Left cardiac atrium (tissue), 4 donors: ENCODE data around the gene TSPAN33. TPM values are rescaled to one million over a fixed set of nuclear protein-coding genes. Genes with fewer than 3 reads are reported as not detected.
A peak's percentile ranks its signal among the peaks of the same experiment; 100 is the strongest.
"Not testable (repeated sequence)": the region's sequence is repeated elsewhere in the genome, so short reads cannot be mapped to it uniquely, and the experiment has no call there.

ENCODE experiments used
- ATAC-seq, 2 donors: fragments of 200-7000 bp; cut with Tn5 transposase; one replicate each; pipeline ENCODE4 v1.9.1; 2020; ENCODE audit warnings: mild to moderate bottlenecking in 2 of 2, moderate library complexity in 2 of 2
- DNase-seq: peaks from one replicate; pipeline ENCODE4 v3.0.0-alpha.2; 2020
- intact Hi-C, 2 donors: fragments of 100-400 bp; cut with DNase I; formaldehyde crosslinking; loops; one replicate each; pipeline versions ENCODE4 v1.14.1 to v1.15.1; 2022 to 2023
- long read RNA-seq: library from polyadenylated mRNA; unstranded; transcript quantifications from one replicate; pipeline ENCODE4 v2.0.0, GENCODE V29; 2021
- total RNA-seq, 2 donors: library from RNA; stranded (reverse); fragmentation: NEBNext Ultra II Directional; extraction: Animal tissue kit (Norgen Biotek cat#: 25700); gene quantifications; one replicate each; pipeline ENCODE4 v1.2.1, GENCODE V29; 2021
- donor health status: DM: no; HTN: yes; CAD: no.
- donor health status: DM: no; HTN: yes; CAD: no; lungs with severe emphysema.
- donor health status: DM: yes; HTN: yes; CAD: no.
- donor health status: Dilated cardiomyopathy.

Gene TSPAN33, protein sequence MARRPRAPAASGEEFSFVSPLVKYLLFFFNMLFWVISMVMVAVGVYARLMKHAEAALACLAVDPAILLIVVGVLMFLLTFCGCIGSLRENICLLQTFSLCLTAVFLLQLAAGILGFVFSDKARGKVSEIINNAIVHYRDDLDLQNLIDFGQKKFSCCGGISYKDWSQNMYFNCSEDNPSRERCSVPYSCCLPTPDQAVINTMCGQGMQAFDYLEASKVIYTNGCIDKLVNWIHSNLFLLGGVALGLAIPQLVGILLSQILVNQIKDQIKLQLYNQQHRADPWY
- 10 to 100 TPM; 10.9 to 12.3 TPM for total RNA-seq
- long read RNA-seq, partial matches to known transcripts: 0 of 2 reads
- long read RNA-seq, other reads (novel, unspliced or antisense): 0 of 2 reads

DNA sequence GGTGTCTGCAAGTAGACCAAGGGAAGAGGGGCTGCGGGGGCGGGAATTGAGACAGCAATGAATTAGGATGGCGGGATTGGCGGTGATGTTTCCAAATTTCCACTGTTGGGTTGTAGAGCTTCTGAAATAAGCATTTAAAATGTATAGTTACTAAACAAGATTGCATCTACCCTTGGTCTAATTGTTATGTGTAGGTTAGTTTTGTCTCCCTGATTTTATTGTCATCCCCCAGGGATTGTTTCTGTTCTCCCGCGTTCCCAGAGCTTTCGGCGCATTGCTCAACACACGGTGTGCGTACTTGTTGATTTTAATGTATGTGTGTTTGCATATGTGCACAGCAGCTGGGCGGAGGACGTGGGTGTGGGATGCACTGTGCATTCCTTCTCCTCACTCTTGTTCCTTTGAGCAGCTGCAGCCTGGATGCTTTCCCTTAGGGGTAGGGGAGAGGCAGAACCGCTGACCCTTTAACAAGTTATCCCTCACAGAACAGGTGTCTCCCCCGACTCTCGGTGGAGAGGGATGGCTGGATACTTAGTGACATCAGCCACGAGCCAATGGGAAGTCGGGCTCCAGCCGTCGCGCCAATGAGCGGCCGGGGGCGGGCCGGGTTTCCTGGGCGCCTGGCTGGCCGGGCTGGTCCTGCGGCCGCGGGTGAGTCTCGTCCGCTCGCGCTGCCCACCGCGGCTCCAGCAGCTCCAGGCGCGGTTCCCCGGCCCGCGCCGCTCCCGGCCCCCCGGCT lies at the start of gene TSPAN33:
TSPAN33 (plus strand) TSS at position 613 of the 739 bp plus-strand sequence. CDS start 274 bp downstream, outside the sequence.
- DNase-seq (peak; percentile 82), ATAC-seq (peak; percentile 93 to 97)
- intact Hi-C loops: no loop called here

DNA sequence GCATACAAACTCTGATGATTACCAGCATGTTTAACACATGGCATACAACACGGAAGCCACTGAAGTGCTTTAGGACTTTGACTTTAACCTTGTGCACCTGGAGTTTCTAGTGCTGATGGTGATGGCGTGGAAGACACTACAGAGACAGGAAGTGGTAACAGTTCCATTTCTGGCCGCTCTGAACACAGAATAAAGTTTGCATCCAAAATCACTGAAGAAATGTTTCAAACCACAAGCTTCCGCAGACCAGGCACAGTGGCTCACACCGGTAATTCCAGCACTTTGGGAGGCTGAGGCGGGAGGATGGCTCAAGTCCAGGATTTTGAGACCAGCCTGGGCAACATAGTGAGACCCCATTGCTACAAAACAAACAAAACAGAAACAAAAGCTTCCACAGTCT lies 49.2 kb upstream of the TSPAN33 start:
- intact Hi-C loops: no loop called here
- DNase-seq (no peak), ATAC-seq (no peak)

DNA sequence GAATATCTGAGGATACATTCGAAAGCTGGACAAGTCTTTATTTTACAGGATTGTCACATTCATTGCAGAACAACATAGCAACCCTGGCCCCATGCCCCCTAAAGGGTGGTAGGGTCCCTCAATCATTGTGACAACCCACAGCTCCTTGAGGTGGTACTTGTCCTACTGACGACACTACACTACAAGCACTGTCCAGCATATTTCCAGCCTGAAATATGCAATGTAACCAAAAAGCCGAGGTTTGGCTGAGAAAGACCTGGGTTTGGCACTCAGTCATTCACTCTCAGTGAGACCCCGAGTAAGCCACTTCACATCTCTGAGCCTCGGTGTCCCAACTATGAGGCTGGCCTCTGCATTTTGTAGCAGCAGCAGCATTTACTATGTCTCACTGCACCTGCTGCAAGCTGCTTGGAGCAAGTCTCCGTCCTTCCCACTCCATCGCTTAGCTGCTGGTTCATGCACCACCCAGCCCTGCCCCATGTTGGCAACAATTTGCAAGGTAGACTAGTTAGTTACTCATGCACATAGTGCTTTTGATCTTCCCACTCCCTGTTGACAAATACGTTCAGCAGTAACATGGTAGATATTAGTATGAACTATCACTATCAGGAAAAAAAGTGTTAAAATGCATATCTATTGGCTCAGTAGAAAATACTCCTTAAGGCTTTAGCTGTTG lies 46.0 kb upstream of the TSPAN33 start:
- DNase-seq (no peak), ATAC-seq (no peak)
- intact Hi-C loops: no loop called here

DNA sequence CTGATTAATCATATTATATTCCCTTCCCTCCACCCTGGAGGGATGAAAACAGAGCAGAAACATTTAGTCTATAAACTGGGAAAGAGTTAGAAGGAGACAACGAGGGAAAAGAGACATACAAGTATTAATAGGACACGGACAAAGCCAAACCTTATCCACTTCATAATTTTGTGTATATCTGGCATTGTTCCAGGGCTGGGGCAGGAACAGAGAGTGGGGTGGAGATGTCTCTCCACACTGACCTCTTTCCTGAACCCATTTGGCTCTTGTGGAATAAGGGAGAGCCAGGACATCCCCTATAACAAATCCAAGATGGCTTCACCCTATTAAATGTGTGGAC lies 43.7 kb upstream of the TSPAN33 start:
- intact Hi-C loops: no loop called here
- no peak for DNase-seq
- ATAC-seq: no peak

DNA sequence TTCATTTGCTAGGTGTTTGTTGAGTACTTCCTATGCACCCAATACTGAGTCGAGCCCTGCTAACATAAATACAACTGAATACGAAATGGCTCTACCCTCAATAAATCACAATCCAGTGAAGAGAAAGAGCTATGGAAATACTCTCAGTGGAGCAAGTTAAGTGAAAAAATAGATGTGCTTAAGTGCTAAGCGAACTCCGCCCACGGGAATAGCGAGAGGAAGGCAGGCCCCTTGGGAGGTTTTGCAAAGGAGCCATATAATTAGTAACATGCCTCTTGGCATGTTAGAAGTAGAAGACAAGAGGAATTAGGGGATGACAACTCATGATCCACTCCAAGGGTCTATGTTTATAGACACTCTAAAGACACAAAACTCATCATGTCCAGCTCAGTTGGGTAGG lies 42.8 kb upstream of the TSPAN33 start:
- no peak for DNase-seq
- intact Hi-C loops: no loop called here
- ATAC-seq: no peak

DNA sequence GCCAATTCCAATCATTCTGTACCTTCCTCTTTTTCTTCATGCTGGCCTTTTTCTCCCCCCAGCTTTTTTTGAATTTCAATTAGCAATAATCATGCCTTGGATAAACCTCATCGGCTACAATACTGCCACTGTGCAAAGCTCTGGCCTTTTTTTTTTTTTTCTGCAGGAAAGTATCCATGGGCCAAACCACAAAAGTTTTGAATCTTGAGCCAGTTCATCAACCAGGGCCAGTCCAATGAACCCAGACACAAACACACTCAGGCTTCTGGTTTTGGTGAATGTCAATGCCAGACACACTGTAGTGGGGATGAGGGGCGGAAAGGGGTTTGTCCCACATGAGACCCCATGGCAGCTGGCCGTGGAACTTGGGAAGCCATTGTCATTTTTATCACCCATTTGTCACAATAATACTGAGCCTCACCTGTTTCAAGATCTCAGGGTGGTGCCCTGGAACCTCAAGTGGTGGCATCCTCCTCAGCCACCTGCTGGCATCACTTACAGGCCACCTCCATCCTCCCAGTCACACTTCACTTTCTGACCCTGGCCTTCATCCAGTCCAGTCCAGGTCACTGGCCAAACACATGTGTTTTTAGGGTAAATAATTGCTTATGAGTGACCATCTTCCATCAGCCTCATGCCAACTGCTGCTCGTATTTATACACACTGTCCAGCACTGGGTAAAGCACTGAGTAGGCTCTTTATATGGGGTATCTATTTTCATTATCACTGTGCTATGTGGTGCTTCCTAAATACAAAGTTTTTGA lies 40.8 kb upstream of the TSPAN33 start:
- ATAC-seq (no peak), DNase-seq (no peak)
- intact Hi-C loops: no loop called here

DNA sequence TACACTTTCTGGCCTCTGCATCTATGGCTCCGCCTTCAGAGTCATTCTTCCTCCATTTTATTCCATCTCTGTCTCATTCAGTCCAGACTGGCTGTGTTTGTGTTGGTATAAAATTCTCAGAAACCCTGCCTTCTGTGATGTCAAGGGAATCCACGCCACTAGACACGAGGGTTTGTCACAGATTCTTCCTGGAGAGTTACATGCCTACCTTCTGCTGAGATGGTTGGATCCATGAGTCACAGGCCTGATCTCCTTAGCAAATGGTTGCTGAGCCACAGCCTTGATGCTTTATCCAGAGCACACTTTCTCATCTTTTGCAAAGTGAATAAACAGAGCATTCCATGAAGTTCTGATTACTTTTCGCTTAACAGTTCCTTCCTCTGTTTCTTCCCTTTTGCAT lies 35.9 kb upstream of the TSPAN33 start:
- DNase-seq: no peak
- intact Hi-C loops: no loop called here
- no peak for ATAC-seq

DNA sequence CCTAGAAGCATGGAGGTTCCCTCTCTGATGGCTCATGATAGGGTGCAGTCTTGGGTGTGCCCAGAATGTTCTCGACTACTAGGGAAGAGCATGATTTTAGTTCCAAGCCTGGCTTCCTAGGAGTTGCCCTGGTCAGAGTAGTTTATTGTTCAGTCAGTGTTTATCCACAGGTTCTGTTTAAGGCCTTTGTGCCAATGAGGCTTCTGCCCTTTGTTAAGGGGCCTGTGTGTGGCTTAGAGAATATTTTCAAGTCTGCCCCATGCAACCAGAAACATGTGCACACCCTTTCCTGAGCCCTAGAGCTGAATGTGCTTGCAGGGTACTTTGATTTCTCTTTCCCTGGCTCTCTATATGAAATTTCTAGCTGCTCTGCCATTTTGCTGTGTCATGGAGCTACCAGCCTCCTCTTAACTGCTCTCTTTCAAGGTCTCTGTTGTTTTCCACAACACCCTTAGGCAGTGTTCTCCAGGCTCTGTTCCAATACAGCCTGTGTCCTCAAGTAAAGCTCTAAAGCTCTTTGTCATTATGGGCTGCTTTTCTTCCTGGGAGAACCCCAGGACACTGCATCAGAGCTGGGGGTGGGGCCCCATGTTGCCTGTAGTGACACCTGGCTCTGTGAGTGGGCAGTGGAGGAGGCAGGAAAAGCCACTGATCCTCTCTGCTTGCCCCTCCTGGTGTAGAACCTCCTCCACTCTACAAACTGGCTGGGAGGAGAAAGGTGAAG lies 34.1 kb upstream of the TSPAN33 start:
- DNase-seq: no peak
- intact Hi-C loops: no loop called here
- no peak for ATAC-seq

DNA sequence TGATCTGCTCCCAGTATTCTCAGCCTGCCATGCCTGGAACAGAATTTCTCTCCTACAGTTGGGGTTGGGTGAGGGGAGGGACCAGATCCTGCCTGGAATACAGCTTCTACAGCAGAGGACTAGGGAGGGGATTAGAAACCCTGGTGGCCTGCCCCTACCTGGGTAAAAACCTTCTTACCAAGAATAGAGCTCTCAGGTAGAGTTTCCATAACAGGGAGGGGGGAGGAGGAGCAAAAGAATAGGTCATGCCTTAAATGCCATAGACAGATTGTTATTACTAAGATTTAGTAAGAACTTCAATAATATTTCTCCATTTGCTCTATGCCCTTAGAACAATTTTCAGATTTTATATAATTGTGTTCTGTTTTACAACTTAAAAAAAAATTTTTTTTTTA lies 33.5 kb upstream of the TSPAN33 start:
- intact Hi-C loops: no loop called here
- ATAC-seq (no peak), DNase-seq (no peak)

DNA sequence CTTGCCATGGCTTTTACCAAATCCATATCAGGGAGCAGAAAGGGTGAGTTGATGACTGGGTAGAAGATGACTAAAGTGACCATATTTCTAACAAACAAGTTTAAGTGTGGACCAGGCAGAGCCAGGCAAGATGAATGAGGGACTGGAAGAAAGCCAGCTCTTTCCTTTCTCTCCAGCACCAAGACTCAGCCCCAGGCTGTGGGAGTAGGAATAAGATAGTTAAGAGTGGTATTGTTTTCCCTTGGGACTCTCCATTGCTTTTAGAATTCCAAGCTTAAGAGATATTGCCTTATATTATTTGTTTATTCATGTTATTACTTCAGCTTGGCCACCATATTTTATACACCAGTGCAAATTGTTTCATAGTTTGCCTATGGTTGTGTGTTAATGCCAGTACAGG lies 28.8 kb upstream of the TSPAN33 start:
- DNase-seq (no peak), ATAC-seq (no peak)
- intact Hi-C loops: no loop called here

DNA sequence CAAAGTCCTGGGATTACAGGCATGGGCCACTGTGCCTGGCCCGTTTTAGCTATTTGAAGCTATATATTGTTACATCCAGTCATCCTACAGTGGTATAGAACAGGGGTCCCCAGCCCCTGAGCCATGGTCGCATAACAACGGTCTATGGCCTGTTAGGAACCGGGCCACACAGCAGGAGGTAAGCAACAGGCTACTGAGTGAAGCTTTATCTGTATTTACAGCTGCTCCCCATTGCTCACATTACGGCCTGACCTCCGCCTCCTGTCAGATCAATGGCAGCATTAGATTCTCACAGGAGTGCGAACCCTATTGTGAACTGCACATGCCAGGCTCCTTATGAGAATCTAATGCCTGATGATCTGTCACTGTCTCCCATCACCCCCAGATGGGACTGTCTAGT lies 26.3 kb upstream of the TSPAN33 start:
- ATAC-seq (no peak), DNase-seq (no peak)
- intact Hi-C loops: no loop called here

DNA sequence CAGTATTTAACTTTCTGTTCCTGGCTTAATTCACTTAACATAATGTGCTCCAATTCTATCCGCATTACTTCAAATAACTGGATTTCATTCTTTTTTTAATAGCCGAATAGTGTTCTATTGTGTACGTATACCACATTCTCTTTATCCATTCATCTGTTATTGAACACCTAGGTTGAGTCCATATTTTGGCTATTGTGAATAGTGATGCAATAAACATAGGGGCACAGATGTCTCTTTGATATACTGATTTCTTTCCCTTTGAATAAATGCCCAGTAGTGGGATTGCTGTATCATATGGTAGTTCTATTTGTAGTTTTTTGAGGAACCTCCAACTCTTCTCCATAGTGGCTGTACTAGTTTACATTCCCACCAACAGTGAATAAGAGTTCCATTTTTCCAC lies 25.5 kb upstream of the TSPAN33 start:
- DNase-seq (no peak), ATAC-seq (no peak)
- intact Hi-C loops: no loop called here

DNA sequence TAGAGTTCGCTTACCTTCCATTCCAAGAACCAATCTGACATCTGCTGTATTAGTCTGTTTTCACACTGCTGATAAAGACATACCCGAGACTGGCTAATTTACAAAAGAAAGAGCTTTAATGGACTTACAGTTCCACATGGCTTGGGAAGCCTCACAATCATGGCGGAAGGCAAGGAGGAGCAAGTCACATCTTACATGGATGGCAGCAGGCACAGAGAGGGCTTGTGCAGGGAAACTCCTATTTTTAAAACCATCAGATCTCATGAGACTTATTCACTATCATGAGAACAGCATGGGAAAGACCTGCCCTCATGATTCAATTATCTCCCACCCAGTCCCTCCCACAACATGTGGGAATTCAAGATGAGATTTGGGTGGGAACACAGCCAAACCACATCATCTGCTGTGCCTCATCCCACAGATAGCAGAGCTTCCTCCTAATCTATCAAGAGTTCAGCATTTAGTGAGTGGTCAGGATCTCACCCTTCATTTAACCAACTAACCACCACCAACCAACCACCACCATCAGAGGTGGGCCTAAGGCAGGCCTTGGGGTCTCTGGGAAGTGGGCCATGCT lies 22.9 kb upstream of the TSPAN33 start:
- ATAC-seq, intact Hi-C loops, DNase-seq: not testable (repeated sequence)

DNA sequence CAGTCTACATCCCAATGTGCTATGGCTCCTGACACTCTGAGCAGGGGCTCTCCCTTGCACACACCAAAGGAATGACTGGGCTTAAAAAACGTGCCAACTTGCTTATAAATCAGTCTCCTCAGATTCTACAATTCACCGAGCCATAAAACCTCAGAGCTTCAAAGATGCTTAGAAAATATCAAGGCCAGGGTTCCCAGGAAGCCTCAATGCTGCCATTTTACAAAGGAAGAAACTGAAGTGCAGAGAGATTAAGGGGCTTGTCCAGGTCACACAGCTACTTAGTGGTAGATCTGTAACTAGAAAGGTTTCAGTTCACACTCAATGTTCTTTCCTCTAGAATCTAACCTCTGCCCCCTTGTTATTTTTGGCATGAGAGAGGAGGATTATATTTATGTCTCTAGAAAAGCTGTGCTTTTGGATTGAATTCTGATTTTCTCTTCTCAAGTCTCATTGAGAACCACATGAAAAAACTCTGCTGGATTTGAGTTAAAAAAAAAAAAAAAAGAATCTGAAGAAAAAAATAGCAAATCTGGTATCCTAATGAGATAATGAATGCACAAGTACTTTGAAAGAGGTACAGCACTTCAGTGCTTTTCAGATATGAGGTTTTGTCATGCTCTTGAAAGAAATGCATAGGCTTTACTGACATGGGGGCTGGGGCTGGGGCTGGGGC lies 22.3 kb upstream of the TSPAN33 start:
- intact Hi-C loops: no loop called here
- DNase-seq (no peak), ATAC-seq (no peak)

DNA sequence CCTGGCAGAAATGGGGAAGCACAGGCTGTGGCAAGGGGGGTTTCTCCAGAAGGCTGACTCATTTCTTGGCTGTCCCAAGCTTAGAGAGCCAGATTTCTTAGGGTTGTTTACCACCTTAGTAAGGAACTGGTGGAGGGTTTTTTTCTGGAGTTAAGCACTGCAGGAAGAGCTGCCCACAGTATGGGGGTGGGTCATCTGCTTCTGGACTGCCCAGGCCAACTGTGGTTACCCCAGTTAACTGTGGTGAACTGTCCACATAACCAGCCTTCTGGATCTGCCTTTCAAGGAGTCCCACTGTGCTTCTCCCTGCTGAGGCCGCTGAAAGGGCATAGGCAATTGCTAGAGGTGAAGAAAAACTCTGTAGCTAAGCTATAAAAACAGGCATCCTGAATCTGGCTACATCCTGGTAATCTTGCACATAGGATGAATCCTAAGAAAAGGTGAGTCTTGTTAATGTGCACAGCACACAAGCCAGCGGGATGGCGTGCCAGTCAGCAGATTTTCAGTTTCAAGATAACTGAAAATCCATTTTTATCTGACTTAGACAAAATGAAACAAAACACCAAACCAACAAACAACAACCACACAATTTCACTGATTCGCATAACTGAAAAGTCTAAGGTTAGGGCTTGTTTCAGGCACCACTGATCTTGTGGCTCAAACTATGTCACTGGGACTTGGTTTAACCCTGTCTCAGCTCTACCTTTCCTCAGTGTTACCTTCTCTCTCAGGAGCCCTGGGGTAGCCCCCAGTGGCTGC lies 21.6 kb upstream of the TSPAN33 start:
- intact Hi-C loops: no loop called here
- DNase-seq (no peak), ATAC-seq (peak in 1 of 2 donors; percentile 44)

DNA sequence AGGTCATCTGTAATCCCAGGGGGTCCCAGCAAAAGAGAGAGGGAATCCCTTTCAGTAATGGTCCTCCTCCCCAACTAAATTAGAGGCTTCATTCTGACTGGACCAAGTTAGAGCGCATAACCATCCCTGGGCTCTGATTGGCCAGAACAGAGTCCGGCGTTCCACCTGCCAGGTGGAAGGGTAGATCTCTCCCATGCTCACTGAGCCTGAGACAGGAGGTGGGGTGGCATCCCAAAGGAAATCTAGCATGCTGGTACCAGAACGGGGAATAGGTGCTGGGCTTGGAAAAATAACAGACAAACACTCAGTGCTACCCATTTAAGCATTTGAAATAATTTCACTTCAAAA lies 21.0 kb upstream of the TSPAN33 start:
- intact Hi-C loops: no loop called here
- DNase-seq: no peak
- ATAC-seq: no peak

DNA sequence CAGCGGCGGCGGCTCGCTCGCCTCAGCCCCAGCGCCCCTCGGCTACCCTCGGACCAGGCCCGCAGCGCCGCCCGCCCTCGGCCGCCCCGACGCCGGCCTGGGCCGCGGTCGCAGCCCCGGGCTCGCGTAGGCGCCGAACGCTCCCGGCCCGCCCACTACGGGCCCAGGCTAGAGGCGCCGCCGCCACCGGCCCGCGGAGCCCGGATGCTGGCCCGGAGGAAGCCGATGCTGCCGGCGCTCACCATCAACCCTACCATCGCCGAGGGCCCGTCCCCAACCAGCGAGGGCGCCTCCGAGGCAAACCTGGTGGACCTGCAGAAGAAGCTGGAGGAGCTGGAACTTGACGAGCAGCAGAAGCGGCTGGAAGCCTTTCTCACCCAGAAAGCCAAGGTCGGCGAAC lies 18.2 kb upstream of the TSPAN33 start:
- no peak for ATAC-seq
- intact Hi-C loops: no loop called here
- DNase-seq: no peak

DNA sequence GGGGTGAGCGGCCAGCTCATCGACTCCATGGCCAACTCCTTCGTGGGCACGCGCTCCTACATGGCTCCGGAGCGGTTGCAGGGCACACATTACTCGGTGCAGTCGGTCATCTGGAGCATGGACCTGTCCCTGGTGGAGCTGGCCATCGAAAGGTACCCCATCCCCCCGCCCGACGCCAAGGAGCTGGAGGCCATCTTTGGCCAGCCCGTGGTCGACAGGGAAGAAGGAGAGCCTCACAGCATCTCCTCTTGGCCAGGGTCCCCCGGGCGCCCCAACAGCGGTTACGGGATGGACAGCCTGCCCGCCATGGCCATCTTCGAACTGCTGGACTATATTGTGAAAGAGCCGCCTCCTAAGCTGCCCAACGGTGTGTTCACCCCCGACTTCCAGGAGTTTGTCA lies 17.4 kb upstream of the TSPAN33 start:
- no peak for DNase-seq
- intact Hi-C loops: no loop called here
- no peak for ATAC-seq
